Brain microvascular endothelial cell (primary cell): ENCODE measurements around the gene MRPL17.
"Not testable (repeated sequence)": the region's sequence is repeated elsewhere in the genome, so short reads cannot be mapped to it uniquely, and the experiment has no call there.

ENCODE experiments used
- DNase-seq: peaks from one replicate; pipeline ENCODE4 v3.0.0-alpha.2; 2020
- H3K27ac ChIP-seq: fragments of 250-450 bp; sonication (Bioruptor Pico); 2 replicates; pipeline ENCODE4 v1.5.1; 2020; ENCODE audit warnings: mild to moderate bottlenecking, moderate library complexity
- H3K27me3 ChIP-seq: fragments of 250-450 bp; sonication (Bioruptor Pico); replicated peaks from 2 replicates; pipeline ENCODE4 v1.5.1; 2020; ENCODE audit warnings: mild to moderate bottlenecking
- H3K36me3 ChIP-seq: fragments of 250-450 bp; sonication (Bioruptor Pico); replicated peaks from 2 replicates; pipeline ENCODE4 v1.5.1; 2020; ENCODE audit warnings: mild to moderate bottlenecking
- H3K4me3 ChIP-seq: 2 replicates; pipeline ENCODE4 v1.5.1; 2011; ENCODE audit warnings: low read depth, mild to moderate bottlenecking, control low read depth, low read length, moderate library complexity
- in situ Hi-C: cut with HindIII; loops from 2 replicates; pipeline ENCODE4 v1.10.0; 2017; ENCODE audit warnings: low sequenced_read_pairs, low pct_ligation_motif_present
- TF ChIP-seq, protein P1 (sequence below): IDR thresholded peaks from 2 replicates; pipeline ENCODE4 v1.5.1; 2011; ENCODE audit warnings: low read depth, mild to moderate bottlenecking, moderate library complexity, low read length, control low read depth, inconsistent platforms; ENCODE audit errors: missing control alignments

The MRPL17 gene

DNA sequence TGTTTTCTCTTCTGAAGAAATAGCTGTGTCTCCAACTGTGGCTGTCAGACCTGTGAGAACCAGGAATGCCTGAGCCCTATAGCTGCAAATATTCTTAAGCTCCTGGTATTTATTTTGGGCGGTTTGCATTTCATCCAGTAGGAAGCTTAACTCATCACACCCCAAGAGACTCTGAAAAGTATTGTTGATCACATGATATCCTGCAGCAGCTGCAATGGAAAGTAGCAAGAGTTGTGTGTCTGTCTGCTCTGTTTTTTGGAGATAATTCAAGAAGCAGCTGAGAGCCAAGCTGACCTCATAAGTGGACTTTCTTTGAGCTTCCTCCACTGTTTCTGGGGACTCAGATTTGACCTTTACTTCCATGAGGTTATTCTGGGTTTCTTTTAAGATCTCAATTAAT is 36.4 kb upstream of the MRPL17 start:
- no peaks in the 10 kb centered on the region for H3K36me3 ChIP-seq
- DNase-seq: no peak
- TF ChIP-seq, protein P1, sequence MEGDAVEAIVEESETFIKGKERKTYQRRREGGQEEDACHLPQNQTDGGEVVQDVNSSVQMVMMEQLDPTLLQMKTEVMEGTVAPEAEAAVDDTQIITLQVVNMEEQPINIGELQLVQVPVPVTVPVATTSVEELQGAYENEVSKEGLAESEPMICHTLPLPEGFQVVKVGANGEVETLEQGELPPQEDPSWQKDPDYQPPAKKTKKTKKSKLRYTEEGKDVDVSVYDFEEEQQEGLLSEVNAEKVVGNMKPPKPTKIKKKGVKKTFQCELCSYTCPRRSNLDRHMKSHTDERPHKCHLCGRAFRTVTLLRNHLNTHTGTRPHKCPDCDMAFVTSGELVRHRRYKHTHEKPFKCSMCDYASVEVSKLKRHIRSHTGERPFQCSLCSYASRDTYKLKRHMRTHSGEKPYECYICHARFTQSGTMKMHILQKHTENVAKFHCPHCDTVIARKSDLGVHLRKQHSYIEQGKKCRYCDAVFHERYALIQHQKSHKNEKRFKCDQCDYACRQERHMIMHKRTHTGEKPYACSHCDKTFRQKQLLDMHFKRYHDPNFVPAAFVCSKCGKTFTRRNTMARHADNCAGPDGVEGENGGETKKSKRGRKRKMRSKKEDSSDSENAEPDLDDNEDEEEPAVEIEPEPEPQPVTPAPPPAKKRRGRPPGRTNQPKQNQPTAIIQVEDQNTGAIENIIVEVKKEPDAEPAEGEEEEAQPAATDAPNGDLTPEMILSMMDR: no peak
- H3K27ac ChIP-seq: no peak overlapping the region
- no peaks in the 10 kb centered on the region for H3K27me3 ChIP-seq
- in situ Hi-C loops: no loop called here
- H3K4me3 ChIP-seq: no peak overlapping the region

DNA sequence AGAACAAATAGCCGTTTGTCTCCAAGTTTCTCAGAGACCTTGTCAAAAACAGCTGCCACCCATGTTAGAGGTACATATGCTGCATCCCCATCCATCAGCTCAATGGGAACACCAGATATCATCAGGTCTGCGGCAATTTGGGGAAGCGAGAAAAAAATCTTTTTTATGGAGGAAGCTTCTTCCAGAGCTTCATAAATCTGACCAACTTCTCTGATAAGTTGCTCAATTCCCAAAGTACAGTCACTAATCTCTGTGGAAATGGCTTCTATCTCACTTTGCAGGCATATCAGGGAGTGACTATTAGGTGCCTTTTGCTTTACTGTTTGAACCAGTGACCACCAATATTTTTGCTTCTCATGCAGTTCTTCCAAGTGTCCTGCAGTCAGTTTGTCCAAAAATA is 34.3 kb upstream of the MRPL17 start:
- no peaks in the 10 kb centered on the region for H3K27me3 ChIP-seq
- no peak overlapping the region for H3K4me3 ChIP-seq
- H3K27ac ChIP-seq: no peak overlapping the region
- TF ChIP-seq, protein P1: no peak
- in situ Hi-C loops: no loop called here
- no peaks in the 10 kb centered on the region for H3K36me3 ChIP-seq
- no peak for DNase-seq

DNA sequence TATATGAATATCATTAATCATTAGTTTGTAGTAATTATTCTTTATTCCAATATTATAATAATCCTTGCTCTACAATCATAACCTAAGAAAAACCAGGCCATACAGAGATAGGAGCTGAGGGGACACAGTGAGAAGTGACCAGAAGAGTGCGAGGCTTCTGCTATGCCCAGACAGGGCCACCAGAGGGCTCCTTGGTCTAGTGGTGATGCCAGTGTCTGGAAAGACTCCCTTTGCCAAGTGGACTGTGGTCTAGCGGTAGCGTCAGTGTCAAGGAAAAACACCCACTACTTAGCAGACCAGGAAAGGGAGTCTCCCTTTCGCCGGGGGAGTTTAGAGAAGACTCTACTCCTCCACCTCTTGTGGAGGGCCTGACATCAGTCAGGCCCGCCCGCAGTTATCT is 28.4 kb upstream of the MRPL17 start:
- peak; percentile 29 for DNase-seq
- H3K36me3 ChIP-seq, H3K27me3 ChIP-seq, H3K4me3 ChIP-seq, in situ Hi-C loops, H3K27ac ChIP-seq: not testable (repeated sequence)
- TF ChIP-seq, protein P1: peak; percentile 64

DNA sequence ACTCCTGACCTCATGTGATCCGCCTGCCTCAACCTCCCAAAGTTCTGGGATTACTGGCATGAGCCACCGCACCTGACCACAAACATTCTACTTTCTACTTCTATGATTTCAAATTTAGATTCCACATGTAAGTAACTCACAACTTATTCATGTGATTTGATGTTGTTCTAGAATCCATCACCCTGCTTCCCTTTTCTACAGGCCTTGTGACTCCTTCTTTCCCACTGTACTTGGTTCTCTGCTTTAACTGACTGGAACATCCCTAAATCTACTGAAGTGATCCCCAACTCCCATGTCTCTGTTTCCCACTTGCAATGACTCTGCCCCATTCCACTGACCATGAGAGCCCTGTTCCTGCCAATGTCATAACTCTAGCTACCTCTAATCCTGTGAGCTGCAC is 25.7 kb upstream of the MRPL17 start:
- no peaks in the 10 kb centered on the region for H3K27me3 ChIP-seq
- no peaks in the 10 kb centered on the region for H3K36me3 ChIP-seq
- TF ChIP-seq, protein P1: no peak
- H3K27ac ChIP-seq: no peak overlapping the region
- H3K4me3 ChIP-seq: no peak overlapping the region
- in situ Hi-C loops: no loop called here
- no peak for DNase-seq

DNA sequence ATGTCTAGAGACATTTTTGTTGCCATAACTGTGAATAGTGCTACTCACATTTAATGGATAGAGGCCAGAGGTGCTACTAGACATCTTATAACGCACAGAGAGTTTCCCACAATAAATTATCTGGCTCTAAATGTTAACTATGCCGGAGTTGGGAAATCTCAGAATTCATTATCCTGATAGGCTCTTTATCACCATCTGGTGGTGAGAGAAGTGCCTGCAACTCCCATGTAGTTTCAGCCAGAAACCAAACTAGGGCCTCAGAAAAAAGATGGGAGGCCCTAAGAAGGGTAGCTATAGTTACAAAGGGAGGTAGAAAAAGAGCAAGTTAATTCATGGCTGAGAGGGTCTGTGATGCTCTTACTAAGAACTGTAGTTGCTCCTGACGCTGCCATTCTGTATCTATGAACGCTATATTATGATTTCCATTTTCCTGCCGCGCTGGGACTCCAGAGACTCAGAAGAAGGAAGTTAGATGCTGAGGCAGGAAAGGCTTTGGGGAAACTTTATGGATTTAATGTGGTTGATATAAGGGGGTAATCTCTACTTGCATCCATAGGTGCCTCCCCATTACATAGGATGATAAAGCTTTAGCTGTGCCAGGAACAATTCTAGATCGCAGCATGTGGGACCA is 22.9 kb upstream of the MRPL17 start:
- in situ Hi-C loops: no loop called here
- no peaks in the 10 kb centered on the region for H3K36me3 ChIP-seq
- no peak overlapping the region for H3K27ac ChIP-seq
- peak; percentile 69 for DNase-seq
- TF ChIP-seq, protein P1: peak; percentile 93
- H3K27me3 ChIP-seq: no peaks in the 10 kb centered on the region
- no peak overlapping the region for H3K4me3 ChIP-seq
